ENCODE measurements around the gene GPR35.

The GPR35 gene

GRCh38 chr2:240597419-240598181 lies 27.7 kb upstream of the GPR35 start:
- H3K9me3 ChIP-seq (ENCODE audit: control insufficient read depth, low read depth, low read length): no peaks in the 10 kb centered on the region
- H3K4me1 ChIP-seq (ENCODE audit: control insufficient read depth, low read depth, low read length): no peaks in the 10 kb centered on the region
- H3K27me3 ChIP-seq (ENCODE audit: control insufficient read depth, insufficient read depth, low read length): no peaks in the 10 kb centered on the region
- peaks cover 4% of the 10 kb centered on the region for H3K36me3 ChIP-seq (ENCODE audit: control insufficient read depth, low read depth, low read length)
- no peak overlapping the region for H3K27ac ChIP-seq (ENCODE audit: low read length)
- H3K4me3 ChIP-seq (ENCODE audit: low read length): no peak overlapping the region
- H3K9ac ChIP-seq (ENCODE audit: low read length): no peak overlapping the region

GRCh38 chr2:240598311-240598911 lies 26.9 kb upstream of the GPR35 start:
- H3K36me3 ChIP-seq (ENCODE audit: control insufficient read depth, low read depth, low read length): peaks cover 4% of the 10 kb centered on the region
- no peak overlapping the region for H3K27ac ChIP-seq (ENCODE audit: low read length)
- H3K9ac ChIP-seq (ENCODE audit: low read length): no peak overlapping the region
- no peaks in the 10 kb centered on the region for H3K9me3 ChIP-seq (ENCODE audit: control insufficient read depth, low read depth, low read length)
- H3K27me3 ChIP-seq (ENCODE audit: control insufficient read depth, insufficient read depth, low read length): no peaks in the 10 kb centered on the region
- H3K4me3 ChIP-seq (ENCODE audit: low read length): no peak overlapping the region
- H3K4me1 ChIP-seq (ENCODE audit: control insufficient read depth, low read depth, low read length): no peaks in the 10 kb centered on the region

GRCh38 chr2:240599141-240599583 lies 26.1 kb upstream of the GPR35 start:
- H3K27me3 ChIP-seq (ENCODE audit: control insufficient read depth, insufficient read depth, low read length): no peaks in the 10 kb centered on the region
- no peaks in the 10 kb centered on the region for H3K9me3 ChIP-seq (ENCODE audit: control insufficient read depth, low read depth, low read length)
- no peak overlapping the region for H3K4me3 ChIP-seq (ENCODE audit: low read length)
- peaks cover 4% of the 10 kb centered on the region for H3K36me3 ChIP-seq (ENCODE audit: control insufficient read depth, low read depth, low read length)
- no peak overlapping the region for H3K27ac ChIP-seq (ENCODE audit: low read length)
- H3K4me1 ChIP-seq (ENCODE audit: control insufficient read depth, low read depth, low read length): no peaks in the 10 kb centered on the region
- no peak overlapping the region for H3K9ac ChIP-seq (ENCODE audit: low read length)

DNA sequence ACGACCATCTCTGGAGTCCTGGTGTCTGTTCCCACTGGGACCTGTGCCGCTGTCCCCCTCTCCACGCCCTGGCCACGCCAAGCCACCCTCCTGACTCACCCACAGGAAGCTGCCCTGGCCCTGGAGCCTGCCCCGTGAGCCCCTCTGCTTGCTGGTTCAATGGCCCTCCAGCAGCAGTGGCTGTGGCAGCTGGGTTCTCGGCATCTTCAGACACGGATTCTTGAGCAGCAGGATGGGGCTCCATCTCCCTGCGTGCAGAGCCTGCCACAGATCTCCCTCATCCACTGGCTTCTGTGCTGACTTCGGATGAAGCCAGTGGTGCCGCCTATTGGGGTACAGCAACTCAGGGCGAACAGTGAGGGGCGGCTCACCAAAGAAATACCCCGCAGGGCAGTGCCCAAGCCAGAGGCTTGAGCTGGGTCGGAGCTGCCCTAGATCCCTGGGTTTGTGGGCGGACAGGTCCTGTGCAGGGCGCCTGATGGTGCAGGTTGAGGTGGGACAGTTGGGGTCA lies 24.8 kb upstream of the GPR35 start:
- H3K4me3 ChIP-seq (ENCODE audit: low read length): no peak overlapping the region
- H3K4me1 ChIP-seq (ENCODE audit: control insufficient read depth, low read depth, low read length): no peaks in the 10 kb centered on the region
- peaks cover 4% of the 10 kb centered on the region for H3K36me3 ChIP-seq (ENCODE audit: control insufficient read depth, low read depth, low read length)
- H3K27ac ChIP-seq (ENCODE audit: low read length): no peak overlapping the region
- H3K9me3 ChIP-seq (ENCODE audit: control insufficient read depth, low read depth, low read length): no peaks in the 10 kb centered on the region
- no peak overlapping the region for H3K9ac ChIP-seq (ENCODE audit: low read length)
- H3K27me3 ChIP-seq (ENCODE audit: control insufficient read depth, insufficient read depth, low read length): no peaks in the 10 kb centered on the region

- peaks cover 4% of the 10 kb centered on the region for H3K36me3 ChIP-seq (ENCODE audit: control insufficient read depth, low read depth, low read length)
Observed at GRCh38 chr2:240601061-240601830, 24.0 kb upstream of the GPR35 start.

DNA sequence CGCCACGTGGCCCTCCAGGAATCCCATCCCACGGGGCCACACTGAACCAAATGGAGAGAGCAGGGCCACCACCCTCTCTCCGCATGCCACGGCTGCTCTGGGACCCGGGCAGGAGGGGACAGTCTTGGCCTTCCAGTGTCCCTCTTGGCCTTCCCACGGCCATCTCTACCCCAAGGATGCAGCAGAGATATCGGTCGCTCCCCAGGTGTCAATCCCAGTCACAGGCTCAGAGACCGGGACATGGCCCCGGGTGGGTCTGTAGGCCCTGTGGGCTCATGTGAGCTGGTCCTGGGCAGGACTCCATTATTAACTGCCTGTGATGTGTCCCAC lies 23.5 kb upstream of the GPR35 start:
- H3K4me3 ChIP-seq (ENCODE audit: low read length): no peak overlapping the region
- no peaks in the 10 kb centered on the region for H3K4me1 ChIP-seq (ENCODE audit: control insufficient read depth, low read depth, low read length)
- H3K36me3 ChIP-seq (ENCODE audit: control insufficient read depth, low read depth, low read length): peaks cover 4% of the 10 kb centered on the region
- H3K9ac ChIP-seq (ENCODE audit: low read length): no peak overlapping the region
- H3K9me3 ChIP-seq (ENCODE audit: control insufficient read depth, low read depth, low read length): no peaks in the 10 kb centered on the region
- H3K27ac ChIP-seq (ENCODE audit: low read length): no peak overlapping the region
- no peaks in the 10 kb centered on the region for H3K27me3 ChIP-seq (ENCODE audit: control insufficient read depth, insufficient read depth, low read length)

More at GRCh38 chr2:240601061-240601830, 24.0 kb upstream of the GPR35 start:
- Histone ChIP-seq H3K27me3 (ENCODE audit: control insufficient read depth, insufficient read depth, low read length) (no peaks in the 10 kb centered on the region), H3K9ac (ENCODE audit: low read length) (no peak overlapping the region), H3K4me3 (ENCODE audit: low read length) (no peak overlapping the region), H3K27ac (ENCODE audit: low read length) (no peak overlapping the region), H3K9me3 (ENCODE audit: control insufficient read depth, low read depth, low read length) (no peaks in the 10 kb centered on the region), H3K4me1 (ENCODE audit: control insufficient read depth, low read depth, low read length) (no peaks in the 10 kb centered on the region)

DNA sequence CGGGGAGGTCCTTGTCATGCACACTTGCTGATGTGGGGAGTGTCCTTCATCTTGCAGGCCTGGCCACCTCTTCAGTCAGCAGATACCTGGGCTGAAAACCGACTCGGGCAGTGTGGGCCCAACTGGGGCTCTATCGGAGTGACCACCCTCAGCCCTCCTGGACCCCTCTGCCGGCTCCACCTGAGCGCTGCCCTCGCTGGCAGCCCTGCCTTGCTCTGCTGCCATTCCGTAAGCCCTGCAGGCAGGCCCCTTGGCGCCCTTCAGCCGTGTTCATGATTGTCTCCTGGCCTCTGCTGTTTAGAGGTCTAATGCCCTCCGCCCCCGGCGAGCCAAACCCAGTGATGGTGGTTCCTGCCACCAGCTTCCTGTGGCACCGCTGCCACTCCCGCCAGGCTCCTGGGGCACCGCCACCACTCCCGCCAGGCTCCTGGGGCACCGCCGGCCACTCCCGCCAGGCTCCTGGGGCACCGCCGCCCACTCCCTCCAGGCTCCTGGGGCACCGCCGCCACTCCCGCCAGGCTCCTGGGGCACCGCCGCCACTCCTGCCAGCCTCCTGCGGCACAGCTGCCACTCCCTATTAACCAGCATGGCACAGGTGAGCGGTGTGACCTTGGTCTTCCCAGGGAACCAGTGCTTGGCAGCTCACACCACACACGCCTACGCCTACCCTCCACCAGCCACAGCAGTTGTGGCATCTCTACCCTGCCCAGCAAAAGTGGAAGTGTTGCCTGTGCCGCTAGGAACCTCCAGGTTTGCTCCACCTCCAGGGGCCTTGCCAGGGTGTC lies 22.8 kb upstream of the GPR35 start:
- no peak overlapping the region for H3K27ac ChIP-seq (ENCODE audit: low read length)
- no peak overlapping the region for H3K9ac ChIP-seq (ENCODE audit: low read length)
- no peaks in the 10 kb centered on the region for H3K9me3 ChIP-seq (ENCODE audit: control insufficient read depth, low read depth, low read length)
- peaks cover 4% of the 10 kb centered on the region for H3K36me3 ChIP-seq (ENCODE audit: control insufficient read depth, low read depth, low read length)
- no peak overlapping the region for H3K4me3 ChIP-seq (ENCODE audit: low read length)
- H3K4me1 ChIP-seq (ENCODE audit: control insufficient read depth, low read depth, low read length): no peaks in the 10 kb centered on the region
- no peaks in the 10 kb centered on the region for H3K27me3 ChIP-seq (ENCODE audit: control insufficient read depth, insufficient read depth, low read length)

GRCh38 chr2:240603081-240603835 lies 22.0 kb upstream of the GPR35 start:
- no peak overlapping the region for H3K27ac ChIP-seq (ENCODE audit: low read length)
- no peaks in the 10 kb centered on the region for H3K36me3 ChIP-seq (ENCODE audit: control insufficient read depth, low read depth, low read length)
- H3K9me3 ChIP-seq (ENCODE audit: control insufficient read depth, low read depth, low read length): no peaks in the 10 kb centered on the region
- no peaks in the 10 kb centered on the region for H3K27me3 ChIP-seq (ENCODE audit: control insufficient read depth, insufficient read depth, low read length)
- no peak overlapping the region for H3K4me3 ChIP-seq (ENCODE audit: low read length)
- no peaks in the 10 kb centered on the region for H3K4me1 ChIP-seq (ENCODE audit: control insufficient read depth, low read depth, low read length)
- no peak overlapping the region for H3K9ac ChIP-seq (ENCODE audit: low read length)

- H3K4me1 ChIP-seq (ENCODE audit: control insufficient read depth, low read depth, low read length): no peaks in the 10 kb centered on the region
Observed at GRCh38 chr2:240603846-240604245, 21.4 kb upstream of the GPR35 start.

DNA sequence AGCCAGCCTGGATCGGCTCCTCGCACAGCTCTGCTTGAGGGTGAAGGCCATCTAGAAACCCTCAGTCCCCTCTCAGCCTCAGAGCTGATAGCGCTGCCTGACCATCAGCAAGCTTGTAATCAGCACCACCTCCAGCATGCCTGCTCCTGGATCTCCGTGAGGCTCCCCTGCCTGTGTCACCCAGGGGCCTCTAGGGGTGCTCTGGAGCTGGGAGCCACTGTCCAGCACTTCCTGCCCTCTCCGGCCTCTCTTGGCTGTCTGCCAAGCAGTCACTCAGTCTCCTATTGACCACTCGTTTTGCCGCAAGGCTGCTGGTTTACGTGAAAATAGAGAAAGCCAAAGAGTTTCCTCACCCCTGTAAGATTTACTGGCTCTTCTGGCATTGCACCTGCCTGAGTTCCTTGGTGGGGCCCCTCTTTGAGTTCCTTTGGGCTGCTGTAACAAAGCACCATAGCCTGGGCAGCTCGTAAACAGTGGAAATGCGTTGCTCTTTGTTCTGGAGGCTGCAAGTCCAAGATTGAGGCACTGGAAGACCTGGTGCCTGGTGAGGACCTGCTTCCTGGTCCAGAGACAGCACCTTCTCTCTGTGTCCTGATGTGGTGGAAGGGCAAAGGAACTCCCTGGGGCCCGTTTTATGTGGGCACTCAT lies 20.9 kb upstream of the GPR35 start:
- Histone ChIP-seq H3K4me3 (ENCODE audit: low read length) (no peak overlapping the region), H3K9ac (ENCODE audit: low read length) (no peak overlapping the region), H3K27ac (ENCODE audit: low read length) (no peak overlapping the region), H3K4me1 (ENCODE audit: control insufficient read depth, low read depth, low read length) (no peaks in the 10 kb centered on the region), H3K9me3 (ENCODE audit: control insufficient read depth, low read depth, low read length) (no peaks in the 10 kb centered on the region), H3K36me3 (ENCODE audit: control insufficient read depth, low read depth, low read length) (no peaks in the 10 kb centered on the region), H3K27me3 (ENCODE audit: control insufficient read depth, insufficient read depth, low read length) (no peaks in the 10 kb centered on the region)

More at GRCh38 chr2:240603846-240604245, 21.4 kb upstream of the GPR35 start:
- no peak overlapping the region for H3K27ac ChIP-seq (ENCODE audit: low read length)
- H3K4me3 ChIP-seq (ENCODE audit: low read length): no peak overlapping the region
- H3K9ac ChIP-seq (ENCODE audit: low read length): no peak overlapping the region
- H3K36me3 ChIP-seq (ENCODE audit: control insufficient read depth, low read depth, low read length): no peaks in the 10 kb centered on the region
- H3K27me3 ChIP-seq (ENCODE audit: control insufficient read depth, insufficient read depth, low read length): no peaks in the 10 kb centered on the region
- no peaks in the 10 kb centered on the region for H3K9me3 ChIP-seq (ENCODE audit: control insufficient read depth, low read depth, low read length)

Data from iPS-18a (cell line).